Bone marrow (tissue), 2 donors: ENCODE data around the gene UNC79.
A peak's percentile ranks its signal among the peaks of the same experiment; 100 is the strongest.
"Not testable (repeated sequence)": the region's sequence is repeated elsewhere in the genome, so short reads cannot be mapped to it uniquely, and the experiment has no call there.

ENCODE experiments used
- DNase-seq, 2 donors: peaks; one replicate each; lab custom pipeline; 2025; lab: John Stamatoyannopoulos, UW

The UNC79 gene

GRCh38 chr14:93493622-93494021 is 62.9 kb downstream of the UNC79 start:
- DNase-seq = not testable (repeated sequence)

- DNase-seq = no peak
Observed at GRCh38 chr14:93496856-93497741, 66.4 kb downstream of the UNC79 start.

- DNase-seq = no peak
Observed at GRCh38 chr14:93510056-93510455, 79.3 kb downstream of the UNC79 start.

DNA sequence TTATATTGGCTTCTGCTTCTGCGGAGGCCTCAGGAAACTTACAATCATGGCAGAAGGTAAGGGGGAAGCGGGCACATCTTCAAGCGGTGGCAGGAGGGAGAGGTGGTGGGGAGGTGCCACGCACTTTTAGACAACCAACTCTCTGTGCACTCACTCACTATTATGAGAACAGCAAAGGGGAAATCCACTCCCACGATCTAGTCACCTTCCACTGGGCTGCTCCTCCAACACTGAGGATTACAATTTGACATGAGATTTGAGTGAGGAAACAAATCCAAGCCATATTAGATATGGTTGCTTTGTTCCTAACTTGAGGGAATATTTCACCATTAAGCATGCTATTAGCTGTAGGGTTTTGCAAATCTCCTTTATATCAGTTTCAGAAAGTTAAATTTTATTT is 80.3 kb downstream of the UNC79 start:
- DNase-seq = no peak

DNA sequence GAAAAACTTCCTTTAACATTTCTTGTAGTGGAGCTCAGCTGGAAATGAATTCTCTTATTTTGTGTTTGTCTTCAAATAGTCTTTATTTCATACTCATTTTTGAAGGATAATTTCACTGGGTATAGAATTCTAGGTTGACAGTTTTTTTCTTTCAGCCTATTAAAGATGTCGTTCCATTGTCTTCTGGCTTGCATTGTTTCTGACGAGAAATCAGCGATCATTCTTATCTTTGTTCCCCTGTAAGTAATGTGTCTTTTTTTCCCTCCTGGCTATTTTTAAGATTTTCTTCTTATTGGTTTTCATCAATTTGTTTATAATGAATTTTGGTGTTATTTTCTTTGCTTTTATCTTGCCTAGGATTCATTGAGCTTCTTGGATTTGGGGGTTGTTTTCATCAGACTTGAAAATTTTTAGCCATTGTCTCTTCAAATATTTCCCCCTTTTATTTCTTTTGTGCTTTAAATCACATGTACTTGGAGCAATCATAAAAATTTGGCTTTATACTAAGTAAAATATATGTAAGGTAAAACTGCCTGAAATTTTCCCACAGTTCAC is 89.4 kb downstream of the UNC79 start:
- DNase-seq = no peak

DNA sequence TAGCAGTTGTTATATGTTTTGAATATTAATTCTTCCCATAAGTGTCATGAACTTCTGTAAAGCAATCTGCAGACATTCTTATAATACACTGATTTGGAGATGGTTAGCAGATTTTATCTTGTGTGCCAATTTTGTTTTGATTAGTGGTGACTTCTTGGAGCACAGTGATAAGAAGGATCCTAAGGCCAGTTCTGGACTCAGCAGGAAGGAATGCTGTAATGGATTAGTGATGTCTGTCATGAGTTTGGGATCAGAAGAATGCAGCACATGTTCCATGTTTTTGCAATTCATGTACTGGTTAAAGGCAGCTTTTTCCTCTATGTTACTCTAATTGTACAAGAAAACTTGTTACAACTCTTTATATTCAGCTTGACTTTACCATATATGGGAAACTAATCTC is 91.5 kb downstream of the UNC79 start:
- no peak for DNase-seq

DNA sequence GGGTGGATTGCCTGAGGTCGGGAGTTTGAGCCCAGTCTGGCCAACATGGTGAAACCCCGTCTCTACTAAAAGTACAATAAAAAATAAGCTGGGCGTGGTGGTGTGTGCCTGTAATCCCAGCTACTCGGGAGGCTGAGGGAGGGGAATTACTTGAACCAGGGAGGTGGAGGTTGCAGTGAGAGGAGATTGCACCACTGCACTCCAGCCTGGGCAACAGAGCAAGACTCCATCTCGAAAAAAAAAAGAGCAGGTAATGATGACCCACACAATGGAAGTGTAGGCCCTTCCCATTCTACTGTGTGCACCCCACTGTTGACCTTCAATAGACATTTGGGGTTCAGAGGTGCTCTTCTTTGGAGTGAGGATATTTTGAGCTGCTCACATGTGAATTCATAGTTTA is 94.5 kb downstream of the UNC79 start:
- not testable (repeated sequence) for DNase-seq

DNA sequence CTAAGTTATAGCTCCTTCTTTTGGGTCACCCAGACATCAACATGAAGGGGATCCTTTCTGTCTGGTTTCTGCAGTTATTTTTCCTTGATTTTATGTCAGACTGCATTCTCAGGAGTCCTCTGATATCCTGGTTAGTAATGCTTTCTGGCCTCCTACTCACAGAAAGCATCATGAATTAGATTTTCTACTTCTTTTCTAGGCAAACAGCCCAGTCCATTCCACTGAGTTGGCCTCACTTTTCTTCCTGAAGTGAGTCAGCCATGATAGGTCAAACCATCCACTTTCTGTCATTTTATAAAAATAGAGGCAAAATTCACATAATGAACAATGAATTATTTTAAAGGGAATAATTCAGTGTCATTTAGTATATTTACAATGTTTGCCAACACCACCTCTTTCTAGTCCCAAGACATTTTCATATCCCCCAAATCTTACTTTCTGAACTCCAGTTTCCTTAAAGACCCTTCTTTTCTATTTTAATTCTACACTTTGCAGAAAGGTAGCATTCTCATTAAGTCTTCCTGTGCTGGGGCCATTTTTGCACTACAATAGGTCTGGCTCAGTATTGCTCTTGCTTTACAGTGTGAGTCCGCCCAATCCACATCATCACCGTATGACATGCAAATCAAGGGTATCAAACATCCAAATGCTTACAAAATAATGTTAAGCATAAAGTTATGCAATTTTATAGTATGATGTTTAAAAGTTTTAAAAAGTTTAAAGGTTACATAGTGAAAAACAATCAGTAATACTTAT is 95.1 kb downstream of the UNC79 start:
- no peak for DNase-seq

DNA sequence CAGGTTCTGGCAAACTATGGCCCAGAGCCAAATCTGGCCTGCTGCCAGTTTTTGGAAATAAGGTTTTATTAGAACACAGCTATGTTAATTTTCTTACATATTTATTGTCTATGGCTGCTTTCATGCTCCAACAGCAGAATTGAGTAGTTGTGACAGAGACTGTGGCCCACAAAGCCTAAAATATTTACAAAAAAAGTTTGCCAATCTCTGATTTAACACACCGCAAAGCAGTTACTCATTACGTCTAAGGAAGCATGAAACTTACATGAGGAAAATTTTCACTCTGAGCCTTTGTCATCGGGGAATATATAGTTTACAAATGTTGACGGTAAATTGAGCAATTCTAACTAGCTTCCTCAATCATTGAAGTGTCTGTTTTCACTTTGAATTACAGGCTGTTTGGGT is 96.5 kb downstream of the UNC79 start:
- no peak for DNase-seq

DNA sequence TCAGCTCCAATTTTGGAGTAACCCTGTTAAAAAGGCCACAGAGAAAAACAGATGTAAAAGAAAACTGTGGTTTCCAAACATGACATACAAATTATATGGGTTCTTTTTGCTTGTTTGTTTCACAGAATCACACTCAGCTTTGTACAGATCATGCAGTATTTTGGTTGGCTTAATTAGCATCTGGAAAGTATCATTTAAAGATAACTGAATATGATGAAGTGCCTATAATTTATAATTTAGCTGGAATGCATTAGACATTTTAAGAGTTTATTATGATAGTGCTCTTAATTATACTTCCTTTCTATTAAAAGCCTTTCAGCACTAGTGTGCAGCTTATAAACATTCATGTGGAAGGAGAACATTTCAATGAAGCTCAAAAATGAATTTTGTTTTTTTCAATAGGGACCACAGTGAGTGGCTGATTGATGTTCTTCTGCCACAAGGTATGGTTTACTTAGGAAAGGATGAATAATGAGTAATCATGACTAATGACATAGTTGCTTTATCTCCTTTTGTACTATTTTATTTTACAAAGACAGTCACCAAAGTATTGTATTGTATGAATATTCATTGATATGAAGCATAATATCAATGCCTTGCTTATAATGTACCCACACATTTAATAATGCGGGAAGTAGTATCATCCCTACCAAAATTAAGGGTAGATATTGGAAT is 98.3 kb downstream of the UNC79 start:
- no peak for DNase-seq

GRCh38 chr14:93531644-93532043 is 100.9 kb downstream of the UNC79 start:
- no peak for DNase-seq

DNA sequence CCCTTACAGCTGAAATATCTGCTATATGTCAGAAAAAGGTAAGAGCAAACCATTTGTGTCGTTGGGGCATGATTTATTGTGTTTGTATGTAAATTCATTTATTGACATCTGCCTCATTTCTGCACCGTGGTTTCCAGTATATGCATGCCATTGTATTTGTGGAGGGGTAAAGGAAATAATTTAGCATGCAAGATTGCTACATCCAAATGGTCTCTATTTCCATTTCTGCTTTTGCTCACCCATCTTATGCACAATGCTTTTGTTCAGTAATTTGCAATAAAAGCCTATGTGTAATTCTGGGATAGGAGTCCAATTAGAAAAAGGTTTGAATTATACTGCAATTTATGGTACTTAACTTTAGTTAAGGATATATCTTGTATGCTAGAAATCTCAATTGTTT is 101.8 kb downstream of the UNC79 start:
- DNase-seq = no peak

GRCh38 chr14:93533437-93533836 is 102.7 kb downstream of the UNC79 start:
- no peak for DNase-seq

DNA sequence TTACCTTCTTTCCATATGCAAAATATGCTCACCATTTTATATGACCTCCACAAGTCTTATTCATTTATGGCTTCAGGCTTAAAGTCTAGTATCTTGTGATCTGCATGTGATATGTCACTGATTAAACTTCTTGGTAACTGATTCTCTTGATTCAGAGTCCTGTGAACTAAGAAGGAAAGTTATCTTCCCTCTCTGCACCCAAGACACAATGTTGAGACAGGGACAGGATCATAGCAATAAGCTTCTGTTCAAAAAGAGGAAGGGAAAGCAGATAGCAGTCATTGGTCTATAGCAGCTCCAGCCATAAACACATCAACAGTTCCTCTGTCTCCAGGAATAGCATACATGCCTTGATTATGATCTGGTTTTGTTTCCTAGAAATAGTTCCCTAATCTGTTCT is 103.1 kb downstream of the UNC79 start:
- peak in 1 of 2 donors; percentile 63 for DNase-seq

DNA sequence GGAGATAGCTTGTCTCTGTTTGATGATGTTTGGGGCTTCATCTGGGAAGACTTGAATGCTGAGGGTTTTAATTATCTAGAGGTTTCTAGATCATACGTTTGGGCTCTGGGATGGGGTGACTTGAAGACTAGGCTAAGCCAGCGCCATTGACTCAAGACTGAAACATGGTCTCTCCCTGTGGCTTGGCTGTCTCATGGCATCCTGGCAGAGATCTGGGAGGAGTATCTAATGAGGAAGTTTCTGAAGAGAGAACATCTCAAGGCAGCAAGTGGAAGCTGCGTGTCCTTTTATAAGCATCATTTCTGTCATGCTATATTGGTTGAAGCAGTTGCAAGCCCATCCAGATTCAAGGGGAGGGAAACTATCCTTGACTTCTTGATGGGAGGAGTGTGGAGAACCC is 104.8 kb downstream of the UNC79 start:
- DNase-seq = no peak

DNA sequence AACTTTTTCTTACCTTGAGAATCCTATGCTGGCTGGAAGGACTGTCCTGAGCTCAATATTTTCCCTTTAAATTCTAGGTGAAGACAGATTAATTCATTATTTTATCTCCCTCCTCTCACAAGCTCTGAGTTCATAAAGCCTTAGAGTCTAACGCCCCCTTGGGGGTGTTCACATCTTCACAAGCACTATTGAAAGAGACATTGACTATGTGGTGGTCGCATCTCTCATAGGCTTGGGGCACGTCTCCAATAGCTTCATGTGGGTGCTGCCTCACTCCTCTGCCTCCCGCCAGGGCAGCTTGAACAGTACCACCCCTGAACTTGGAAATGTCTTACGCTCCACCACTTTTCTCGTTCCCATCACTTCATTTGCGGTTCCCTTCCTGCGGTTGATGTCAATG is 106.2 kb downstream of the UNC79 start:
- no peak for DNase-seq

GRCh38 chr14:93537951-93538350 is 107.2 kb downstream of the UNC79 start:
- no peak for DNase-seq

GRCh38 chr14:93538413-93538812 is 107.7 kb downstream of the UNC79 start:
- no peak for DNase-seq

GRCh38 chr14:93540235-93540634 is 109.5 kb downstream of the UNC79 start:
- DNase-seq = no peak

- no peak for DNase-seq
Observed at GRCh38 chr14:93543766-93544165, 113.0 kb downstream of the UNC79 start.

- no peak for DNase-seq
Observed at GRCh38 chr14:93544212-93544611, 113.5 kb downstream of the UNC79 start.

GRCh38 chr14:93546642-93547041 is 115.9 kb downstream of the UNC79 start:
- no peak for DNase-seq
